Measurements from ENCODE around the gene ZNF408.
"Not testable (repeated sequence)": the region's sequence is repeated elsewhere in the genome, so short reads cannot be mapped to it uniquely, and the experiment has no call there.

Gene ZNF408

GRCh38 chr11:46700241-46701077, at the start of gene ZNF408, which contains the start of gene ARHGAP1:
ZNF408 (plus strand) TSS chr11:46701031; CDS start chr11:46701048, 17 bp downstream.
ARHGAP1 (minus strand) TSS chr11:46700619; CDS start chr11:46696107, 4,512 bp downstream.
- peak; percentile 96 for DNase-seq (ENCODE audit: low spot score)

- no peak for DNase-seq (ENCODE audit: low spot score)
These were observed 45.2 kb upstream of the ZNF408 start for GRCh38 chr11:46655631-46656030.

- no peak for DNase-seq (ENCODE audit: low spot score)
These were observed 43.6 kb upstream of the ZNF408 start for GRCh38 chr11:46657186-46657585.

GRCh38 chr11:46658259-46658658, 42.6 kb upstream of the ZNF408 start:
- DNase-seq (ENCODE audit: low spot score): no peak

GRCh38 chr11:46659908-46660307, 40.9 kb upstream of the ZNF408 start:
- no peak for DNase-seq (ENCODE audit: low spot score)

- no peak for DNase-seq (ENCODE audit: low spot score)
These were observed 39.0 kb upstream of the ZNF408 start for GRCh38 chr11:46661836-46662235.

GRCh38 chr11:46662366-46662765, 38.5 kb upstream of the ZNF408 start:
- no peak for DNase-seq (ENCODE audit: low spot score)

GRCh38 chr11:46663277-46663940, 37.4 kb upstream of the ZNF408 start:
- DNase-seq (ENCODE audit: low spot score): no peak

GRCh38 chr11:46664612-46665011, 36.2 kb upstream of the ZNF408 start:
- no peak for DNase-seq (ENCODE audit: low spot score)

- DNase-seq (ENCODE audit: low spot score): no peak
These were observed 35.5 kb upstream of the ZNF408 start for GRCh38 chr11:46665356-46665755.

- no peak for DNase-seq (ENCODE audit: low spot score)
These were observed 34.3 kb upstream of the ZNF408 start for GRCh38 chr11:46666516-46666915.

- no peak for DNase-seq (ENCODE audit: low spot score)
These were observed 33.8 kb upstream of the ZNF408 start for GRCh38 chr11:46667043-46667481.

- DNase-seq (ENCODE audit: low spot score): peak; percentile 72
These were observed 32.2 kb upstream of the ZNF408 start for GRCh38 chr11:46668480-46669085.

- peak; percentile 62 for DNase-seq (ENCODE audit: low spot score)
These were observed 31.1 kb upstream of the ZNF408 start for GRCh38 chr11:46669711-46670139.

- DNase-seq (ENCODE audit: low spot score): not testable (repeated sequence)
These were observed 30.3 kb upstream of the ZNF408 start for GRCh38 chr11:46670521-46670920.

GRCh38 chr11:46671958-46672315, 28.9 kb upstream of the ZNF408 start:
- DNase-seq (ENCODE audit: low spot score): no peak

- DNase-seq (ENCODE audit: low spot score): no peak
These were observed 28.4 kb upstream of the ZNF408 start for GRCh38 chr11:46672381-46672839.

- no peak for DNase-seq (ENCODE audit: low spot score)
These were observed 26.9 kb upstream of the ZNF408 start for GRCh38 chr11:46673713-46674462.

- DNase-seq (ENCODE audit: low spot score): no peak
These were observed 26.2 kb upstream of the ZNF408 start for GRCh38 chr11:46674463-46675287.

- DNase-seq (ENCODE audit: low spot score): no peak
These were observed 25.5 kb upstream of the ZNF408 start for GRCh38 chr11:46675288-46675851.

- DNase-seq (ENCODE audit: low spot score): no peak
These were observed 24.9 kb upstream of the ZNF408 start for GRCh38 chr11:46675949-46676348.
